RWPE1 (cell line): ENCODE results near the gene PEAK1.
A peak's percentile ranks its signal among the peaks of the same experiment; 100 is the strongest.

Experiments used
- CTCF ChIA-PET: fragments of 350-600 bp; sonication (Branson Sonifier 250); formaldehyde crosslinking; extraction: SDS; loops from one replicate; lab custom pipeline; 2021; lab: Yijun Ruan, JAX
- POLR2A ChIA-PET: fragments of 400-600 bp; formaldehyde crosslinking; extraction: SDS; loops from one replicate; lab custom pipeline; 2020; ENCODE audit warnings: antibody characterized with exemption; ENCODE audit not compliant: low non-redundant PET; lab: Yijun Ruan, JAX
- DNase-seq: peaks from one replicate; pipeline ENCODE4 v3.0.0; 2012; ENCODE audit warnings: low spot score
- H3K27ac ChIP-seq: fragments of 450-650 bp; 2 replicates; pipeline ENCODE4 v1.5.1; 2017
- CTCF ChIP-seq: fragments of 450-650 bp; conservative IDR thresholded peaks from 2 replicates; pipeline ENCODE4 v1.5.1; 2017; ENCODE audit warnings: low read depth, mild to moderate bottlenecking

PEAK1 gene

GRCh38 chr15:77446840-77447390 is 27.0 kb upstream of the PEAK1 start:
- DNase-seq = no peak
- ChIA-PET CTCF (interaction anchor here (0.7 kb wide), 1 partner anchor 203 kb away, joined by 5 read pairs; no protein-coding TSS in a partner anchor), POLR2A (no interaction called here)
- TF ChIP-seq CTCF = no peak
- no peak overlapping the region for H3K27ac ChIP-seq

GRCh38 chr15:77440378-77440999 is 20.6 kb upstream of the PEAK1 start:
- no peak overlapping the region for H3K27ac ChIP-seq
- ChIA-PET CTCF (interaction anchor here (0.7 kb wide), 1 partner anchor 21 kb away, joined by 3 read pairs; no protein-coding TSS in a partner anchor), POLR2A (no interaction called here)
- TF ChIP-seq CTCF = no peak
- DNase-seq = peak; percentile 18

- ChIA-PET CTCF (no interaction called here), POLR2A (no interaction called here)
- no peak overlapping the region for H3K27ac ChIP-seq
- no peak for DNase-seq
- TF ChIP-seq CTCF = no peak
Measured at GRCh38 chr15:77437264-77437663, 17.4 kb upstream of the PEAK1 start.

GRCh38 chr15:77436822-77437221 is 16.9 kb upstream of the PEAK1 start:
- H3K27ac ChIP-seq = no peak overlapping the region
- ChIA-PET CTCF (no interaction called here), POLR2A (no interaction called here)
- DNase-seq = no peak
- TF ChIP-seq CTCF = no peak

GRCh38 chr15:77430652-77431051 is 10.7 kb upstream of the PEAK1 start:
- DNase-seq = no peak
- no peak overlapping the region for H3K27ac ChIP-seq
- CTCF ChIA-PET = interaction anchor here (0.5 to 0.6 kb wide), 2 partner anchors 74 to 356 kb away, joined by 3 read pairs; no protein-coding TSS in a partner anchor
- POLR2A ChIA-PET = no interaction called here
- TF ChIP-seq CTCF = no peak

- no peak overlapping the region for H3K27ac ChIP-seq
- ChIA-PET CTCF (interaction anchor here (0.5 to 0.6 kb wide), 2 partner anchors 75 to 356 kb away, joined by 3 read pairs; no protein-coding TSS in a partner anchor), POLR2A (no interaction called here)
- TF ChIP-seq CTCF = no peak
- no peak for DNase-seq
Measured at GRCh38 chr15:77430213-77430612, 10.3 kb upstream of the PEAK1 start.
